ENCODE measurements around the gene MBD3L4.
"Not testable (repeated sequence)": the region's sequence is repeated elsewhere in the genome, so short reads cannot be mapped to it uniquely, and the experiment has no call there.

The MBD3L4 gene

DNA sequence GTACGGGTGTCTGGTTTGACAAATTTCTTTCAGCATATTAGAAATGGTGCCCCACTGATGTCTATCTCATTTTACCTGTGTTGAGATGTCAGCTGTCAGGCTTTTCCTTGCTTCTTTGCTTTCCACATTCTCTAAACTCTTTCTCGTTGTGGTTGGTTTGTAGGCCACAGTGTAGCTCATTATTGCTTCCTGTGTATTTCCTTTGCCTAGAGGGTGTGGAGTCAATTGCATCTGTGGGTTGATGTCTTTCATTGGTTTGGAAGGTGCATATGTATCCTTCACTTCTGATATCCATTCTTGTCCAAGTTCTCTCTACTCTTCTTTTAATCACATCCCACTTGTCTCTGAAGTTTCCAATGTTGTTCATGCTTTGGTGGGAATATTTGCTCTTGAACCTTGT lies 1.6 kb upstream of the MBD3L4 start:
- not testable (repeated sequence) for DNase-seq

DNA sequence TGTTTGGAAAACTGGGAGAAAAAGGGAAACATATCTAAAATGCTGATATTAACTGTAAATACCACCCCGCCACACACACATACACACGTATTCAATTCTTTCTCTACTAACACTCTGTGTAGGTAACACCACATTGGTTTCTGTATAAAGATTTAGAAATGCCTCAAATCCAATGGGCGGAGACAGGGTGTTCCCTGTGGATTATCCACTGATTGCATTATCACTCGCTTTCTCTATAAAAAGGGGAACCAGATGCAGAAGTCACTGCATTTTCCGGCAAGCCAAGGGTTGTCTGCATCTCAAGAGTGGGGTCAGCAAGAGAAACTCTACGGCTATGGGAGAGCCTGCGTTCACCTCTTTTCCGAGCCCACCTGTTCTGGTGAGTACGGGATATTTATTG lies 9.7 kb downstream of the MBD3L4 start, which contains the start of gene MBD3L5:
Gene MBD3L5, plus strand, starts transcription at position 301 of the 400 bp plus-strand sequence. Its CDS starts 34 bp downstream, at position 335.
- not testable (repeated sequence) for DNase-seq

DNA sequence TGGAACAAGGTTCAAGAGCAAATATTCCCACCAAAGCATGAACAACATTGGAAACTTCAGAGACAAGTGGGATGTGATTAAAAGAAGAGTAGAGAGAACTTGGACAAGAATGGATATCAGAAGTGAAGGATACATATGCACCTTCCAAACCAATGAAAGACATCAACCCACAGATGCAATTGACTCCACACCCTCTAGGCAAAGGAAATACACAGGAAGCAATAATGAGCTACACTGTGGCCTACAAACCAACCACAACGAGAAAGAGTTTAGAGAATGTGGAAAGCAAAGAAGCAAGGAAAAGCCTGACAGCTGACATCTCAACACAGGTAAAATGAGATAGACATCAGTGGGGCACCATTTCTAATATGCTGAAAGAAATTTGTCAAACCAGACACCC lies 11.2 kb downstream of the MBD3L4 start:
- DNase-seq = not testable (repeated sequence)

DNA sequence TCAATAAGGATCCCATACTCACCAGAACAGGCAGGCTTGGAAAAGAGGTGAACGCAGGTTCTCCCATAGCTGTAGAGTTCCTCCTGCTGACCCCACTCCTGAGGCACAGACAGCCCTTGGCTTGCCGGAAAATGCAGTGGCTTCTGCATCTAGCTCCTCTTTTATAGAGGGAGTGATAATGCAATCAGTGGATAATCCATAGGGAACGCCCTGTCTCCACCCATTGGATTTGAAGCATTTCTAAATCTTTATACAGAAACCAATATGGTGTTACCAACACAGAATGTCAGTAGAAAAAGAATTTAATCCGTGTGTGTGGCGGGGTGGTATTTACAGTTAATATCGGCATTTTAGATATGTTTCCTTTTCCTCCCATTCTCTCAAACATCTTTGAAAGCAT lies 18.6 kb downstream of the MBD3L4 start, which contains the start of gene MBD3L2B:
Gene MBD3L2B, minus strand, starts transcription at position 101 of the 400 bp plus-strand sequence. Its CDS starts 34 bp downstream, at position 67.
- DNase-seq = not testable (repeated sequence)

DNA sequence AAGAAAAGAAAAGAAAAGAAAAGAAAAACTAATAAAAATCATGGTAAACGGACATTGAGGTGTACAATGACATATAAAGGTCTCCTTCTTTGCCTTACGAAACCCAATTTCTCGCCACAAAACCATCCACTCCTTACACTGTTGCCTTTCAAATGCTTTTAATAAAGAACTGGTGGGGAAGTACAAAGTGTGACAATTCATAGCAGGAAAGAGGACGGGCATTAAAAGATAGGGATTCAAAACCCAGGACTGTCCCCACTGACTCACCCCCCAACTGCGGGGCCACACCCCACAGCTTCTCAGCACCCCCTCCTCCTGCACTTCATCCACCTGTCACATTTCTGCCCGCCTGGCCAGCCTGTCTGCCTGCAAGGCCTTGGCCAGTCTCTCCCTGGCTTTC lies 21.2 kb downstream of the MBD3L4 start:
- no peak for DNase-seq

DNA sequence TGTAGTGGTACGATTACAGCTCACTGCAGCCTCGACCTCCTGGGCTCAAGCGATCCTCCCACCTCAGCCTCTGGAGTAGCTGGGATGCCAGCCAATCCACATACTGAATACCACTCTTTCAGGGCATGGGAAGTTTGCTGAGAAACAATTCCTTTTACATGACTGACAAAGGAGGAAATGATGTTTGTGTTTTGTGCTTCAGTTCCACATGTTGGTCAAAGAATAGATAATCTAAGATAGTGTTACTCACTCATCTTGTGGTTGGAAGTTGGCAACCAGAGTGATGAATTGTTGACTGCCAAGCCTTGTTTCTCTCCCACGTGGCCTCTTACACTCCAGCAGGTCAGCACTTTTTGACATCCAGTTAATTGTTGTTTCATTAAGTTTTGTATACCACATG lies 26.3 kb downstream of the MBD3L4 start:
- DNase-seq = no peak

DNA sequence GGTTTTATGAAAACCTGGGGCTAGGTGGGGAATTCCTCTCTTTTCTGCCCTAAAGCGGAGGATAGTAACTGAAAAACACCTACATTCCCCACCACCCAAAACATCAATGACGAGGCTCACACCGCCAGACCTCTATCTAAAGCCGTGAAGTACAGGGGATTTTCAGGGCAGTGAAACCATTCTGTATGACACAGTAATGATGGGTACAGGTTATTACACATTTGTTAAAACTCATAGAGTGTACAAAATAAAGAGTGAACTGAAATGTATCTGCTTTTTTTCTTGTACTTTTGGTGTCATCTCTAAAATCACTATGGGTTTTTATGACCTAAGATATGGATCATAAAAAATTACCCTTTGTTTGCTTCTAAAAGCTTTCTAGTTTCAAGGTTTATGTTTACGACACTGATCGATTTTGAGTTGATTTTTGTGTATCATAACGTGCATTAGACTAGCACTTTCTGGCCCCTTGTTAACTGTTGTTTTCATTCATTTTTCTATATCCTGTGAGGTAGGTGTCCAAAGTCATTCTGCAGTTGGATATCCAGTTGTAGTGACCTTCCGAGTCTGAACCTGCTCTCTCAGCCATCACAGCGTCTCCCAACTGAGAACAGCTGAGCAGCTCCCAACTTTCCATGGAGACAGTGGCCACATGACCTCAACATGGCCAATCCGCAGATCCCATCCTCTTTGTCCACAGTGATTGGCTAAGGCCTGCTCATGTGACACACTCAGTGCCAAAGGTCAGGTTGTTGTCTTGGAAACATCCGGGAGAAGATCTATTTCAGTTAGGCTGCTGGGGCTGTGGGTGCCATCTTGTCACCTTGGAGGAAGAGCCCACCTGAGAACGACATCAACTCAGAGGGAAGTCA lies 29.0 kb downstream of the MBD3L4 start:
- DNase-seq = no peak

DNA sequence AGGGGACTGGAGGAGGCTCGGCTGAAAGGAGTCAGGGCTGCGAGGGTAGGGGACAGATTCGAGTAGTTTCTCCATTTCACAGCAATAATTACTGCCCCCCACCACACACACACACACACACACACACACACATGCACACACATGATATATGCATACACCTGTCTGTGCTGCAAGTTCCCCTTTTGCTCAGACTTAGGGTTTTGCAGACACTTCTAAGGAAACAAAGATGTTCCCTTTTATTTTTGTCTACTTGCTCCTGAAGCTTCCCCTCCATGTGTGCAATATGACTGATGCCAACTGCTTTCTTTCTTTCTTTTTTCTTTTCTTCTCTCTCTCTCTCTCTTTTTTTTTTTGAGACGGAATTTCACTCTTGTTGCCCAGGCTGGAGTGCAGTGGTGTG lies 32.1 kb downstream of the MBD3L4 start:
- no peak for DNase-seq

DNA sequence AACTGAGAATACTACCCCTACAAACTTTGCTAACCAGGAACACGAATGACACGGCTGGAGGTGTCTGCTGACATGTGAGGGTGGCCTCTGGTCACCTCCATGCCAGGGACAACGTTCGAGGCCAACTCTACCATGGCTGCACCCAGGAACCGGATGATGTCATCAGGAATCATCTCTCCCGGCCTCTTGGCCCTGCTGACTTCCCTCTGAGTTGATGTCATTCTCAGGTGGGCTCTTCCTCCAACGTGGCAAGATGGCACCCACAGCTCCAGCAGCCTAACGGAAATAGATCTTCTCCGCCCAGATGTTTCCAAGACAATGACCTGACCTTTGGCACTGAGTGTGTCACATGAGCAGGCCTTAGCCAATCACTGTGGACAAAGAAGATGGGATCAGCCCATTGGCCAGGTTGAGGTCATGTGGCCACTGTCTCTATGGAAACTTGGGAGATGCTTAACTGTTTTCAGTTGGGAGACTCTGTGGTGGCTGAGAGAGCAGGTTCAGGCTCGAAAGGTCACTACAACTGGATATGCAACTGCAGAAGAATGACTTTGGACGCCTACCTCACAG lies 33.8 kb downstream of the MBD3L4 start:
- DNase-seq = no peak

DNA sequence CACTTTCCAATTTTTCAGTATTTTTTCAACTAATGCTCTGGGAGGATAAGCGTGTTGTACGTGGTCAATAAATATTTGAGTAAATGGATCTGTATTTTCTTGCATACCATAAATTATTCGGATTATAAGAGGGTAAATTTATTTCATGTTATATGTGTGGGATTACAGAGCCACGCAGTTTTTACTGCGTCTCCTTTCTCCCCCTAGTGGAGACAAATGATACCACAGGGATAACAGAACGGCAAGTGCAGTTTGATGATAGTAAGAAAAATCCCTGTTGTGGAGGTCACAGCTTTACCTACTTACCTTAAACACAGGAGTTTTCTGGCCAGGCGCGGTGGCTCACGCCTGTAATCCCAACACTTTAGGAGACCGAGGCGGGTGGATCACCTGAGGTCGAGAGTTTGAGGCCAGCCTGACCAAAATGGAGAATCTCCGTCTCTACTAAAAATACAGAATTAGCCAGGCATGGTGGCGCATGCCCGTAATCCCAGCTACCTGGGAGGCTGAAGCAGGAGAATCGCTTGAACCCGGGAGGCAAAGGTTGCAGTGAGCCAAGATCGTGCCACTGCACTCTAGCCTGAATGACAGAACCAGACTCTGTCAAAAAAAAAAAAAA lies 35.6 kb downstream of the MBD3L4 start:
- no peak for DNase-seq

DNA sequence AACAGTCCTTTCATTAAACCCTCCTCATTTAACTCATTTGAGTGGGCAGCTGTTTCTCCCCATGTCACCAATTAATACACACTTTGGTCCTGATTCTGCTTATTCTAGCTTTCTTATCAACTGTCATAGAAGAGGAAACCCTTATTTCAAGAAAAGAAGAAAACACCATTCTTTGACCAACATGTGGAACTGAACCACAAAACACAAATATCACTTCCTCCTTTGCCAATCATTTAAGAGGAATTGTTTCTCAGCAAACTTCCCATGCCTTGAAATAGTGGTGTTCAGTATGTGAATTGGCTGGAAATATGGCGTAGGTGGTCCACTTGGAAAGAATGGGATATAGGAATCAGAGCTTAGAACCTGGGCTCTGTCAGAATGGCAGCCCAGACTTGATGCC lies 39.2 kb downstream of the MBD3L4 start:
- no peak for DNase-seq

DNA sequence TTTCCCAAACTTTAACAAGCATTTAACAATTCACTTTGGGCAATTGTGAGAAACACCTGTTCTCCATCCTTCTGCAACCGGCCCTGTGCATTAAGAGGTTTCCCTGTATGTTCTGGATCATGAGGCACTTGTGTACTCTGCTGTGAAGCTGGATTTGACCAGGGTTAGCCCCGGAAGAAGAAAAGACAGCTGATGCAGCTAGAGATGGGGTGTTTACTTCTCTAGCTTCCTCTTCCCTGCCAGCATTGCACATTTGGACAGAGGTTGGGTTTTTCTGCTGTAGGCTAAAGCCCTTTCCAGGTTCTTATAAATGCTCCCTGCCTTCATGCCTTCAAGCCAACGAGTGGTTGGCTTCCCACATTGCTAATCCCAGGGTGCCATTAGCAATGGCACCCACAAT lies 39.6 kb downstream of the MBD3L4 start:
- DNase-seq = no peak

DNA sequence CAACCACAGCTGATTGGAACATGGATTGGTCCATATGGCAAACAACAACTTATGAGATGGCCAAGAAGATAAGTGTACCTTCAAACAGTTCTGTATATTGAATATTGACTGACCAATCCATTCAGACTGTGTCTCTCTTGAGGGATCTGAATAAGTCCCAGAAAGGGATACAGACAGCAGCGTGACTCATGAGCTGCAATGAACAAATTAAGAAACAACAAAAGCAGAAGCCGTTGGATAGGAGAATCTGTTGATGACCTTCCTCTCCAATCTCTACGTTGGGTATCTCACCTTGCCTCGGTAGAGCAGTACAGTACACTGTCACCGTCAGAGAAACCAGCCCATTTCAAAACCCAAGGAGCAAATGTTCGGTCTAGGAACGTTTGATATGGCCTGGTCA lies 40.0 kb downstream of the MBD3L4 start:
- no peak for DNase-seq

DNA sequence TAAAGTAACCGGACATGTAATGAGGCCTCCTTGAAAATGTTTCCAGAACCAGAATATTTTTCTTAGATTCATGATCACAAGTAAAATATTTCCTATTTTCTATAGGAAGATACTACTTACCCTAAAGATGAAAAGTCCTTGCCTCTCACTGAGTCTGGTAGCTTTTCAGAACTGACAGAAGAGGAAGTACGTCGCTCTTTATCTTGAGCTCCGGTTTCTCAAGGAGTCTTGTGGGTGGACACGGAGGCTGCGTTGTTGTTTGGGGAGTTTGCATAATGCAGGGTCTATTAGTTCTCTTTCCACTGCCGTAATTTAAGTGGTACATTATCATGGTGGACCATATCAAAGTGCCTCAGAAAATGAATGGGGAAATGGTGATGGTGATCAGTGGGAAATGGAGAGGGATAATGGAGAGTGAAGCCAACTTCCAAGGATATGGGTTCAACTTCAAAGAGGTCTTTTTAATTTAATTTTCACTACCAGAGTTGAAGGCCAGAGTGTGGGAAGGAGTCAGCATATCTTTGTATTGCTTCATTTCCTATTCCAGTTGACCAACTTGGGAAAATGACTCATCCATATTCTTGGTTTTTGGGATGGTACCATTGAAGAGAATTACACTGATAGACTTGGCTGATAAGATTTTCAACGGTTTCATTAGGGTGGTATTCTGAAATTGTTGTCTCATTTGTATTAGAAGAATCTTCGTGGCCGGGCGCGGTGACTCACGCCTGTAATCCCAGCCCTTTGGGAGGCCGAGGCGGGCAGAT lies 42.1 kb downstream of the MBD3L4 start:
- no peak for DNase-seq

DNA sequence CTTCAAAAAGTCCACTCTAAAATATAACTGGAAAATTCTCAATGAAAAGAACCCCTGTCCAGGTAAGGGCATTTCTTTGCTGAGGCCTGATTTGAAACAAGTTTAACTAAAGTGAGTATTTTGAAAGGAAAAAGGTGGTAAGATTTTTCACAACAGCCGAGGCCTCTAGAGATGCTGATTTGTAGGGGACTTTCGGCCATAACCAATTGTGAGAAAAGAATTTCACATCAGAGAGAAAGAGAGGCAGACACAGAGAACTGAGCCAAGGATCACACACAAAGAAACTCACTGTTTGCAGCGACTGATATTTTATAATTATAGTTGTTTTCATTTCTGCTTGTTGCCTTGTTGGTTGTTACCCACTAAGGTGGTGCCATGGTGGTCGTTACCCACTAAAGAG lies 43.2 kb downstream of the MBD3L4 start:
- no peak for DNase-seq

DNA sequence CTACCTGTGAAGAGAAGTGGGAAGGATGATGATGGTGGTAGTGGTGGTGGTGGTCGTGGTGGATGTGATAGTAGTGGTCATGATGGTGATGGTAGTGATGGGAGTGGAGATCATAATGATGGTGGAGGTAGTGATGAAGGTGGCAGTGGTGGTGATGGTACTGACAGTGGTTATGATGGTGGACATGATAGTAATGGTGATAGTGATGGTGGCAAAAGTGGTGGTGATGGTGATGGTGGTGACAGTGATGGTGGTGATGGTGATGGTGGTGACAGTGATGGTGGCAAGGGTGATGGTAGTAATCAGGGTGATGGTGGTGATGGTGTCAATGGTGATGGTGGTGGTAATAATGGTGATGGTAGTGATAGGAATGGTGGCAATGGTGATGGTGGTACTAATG lies 44.9 kb downstream of the MBD3L4 start:
- no peak for DNase-seq

DNA sequence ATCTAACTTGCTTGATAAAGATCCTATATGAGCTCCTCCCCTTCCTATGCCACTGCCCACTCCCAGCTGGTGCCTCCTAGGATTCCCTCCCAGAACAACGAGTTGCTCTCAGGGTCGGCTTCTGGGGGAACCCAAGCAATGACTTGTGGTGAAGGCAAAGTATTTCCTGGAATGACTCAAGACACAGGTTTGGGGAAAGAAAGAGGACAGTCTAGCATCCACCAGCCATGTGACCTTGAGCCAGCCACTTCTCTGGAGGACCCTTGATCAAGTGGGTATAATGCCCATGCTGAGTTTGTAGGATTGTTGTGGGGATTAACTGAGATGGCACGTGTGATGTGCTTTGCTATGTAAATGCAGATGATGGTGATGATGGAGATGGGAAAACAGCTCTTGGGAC lies 51.7 kb downstream of the MBD3L4 start:
- DNase-seq = no peak

DNA sequence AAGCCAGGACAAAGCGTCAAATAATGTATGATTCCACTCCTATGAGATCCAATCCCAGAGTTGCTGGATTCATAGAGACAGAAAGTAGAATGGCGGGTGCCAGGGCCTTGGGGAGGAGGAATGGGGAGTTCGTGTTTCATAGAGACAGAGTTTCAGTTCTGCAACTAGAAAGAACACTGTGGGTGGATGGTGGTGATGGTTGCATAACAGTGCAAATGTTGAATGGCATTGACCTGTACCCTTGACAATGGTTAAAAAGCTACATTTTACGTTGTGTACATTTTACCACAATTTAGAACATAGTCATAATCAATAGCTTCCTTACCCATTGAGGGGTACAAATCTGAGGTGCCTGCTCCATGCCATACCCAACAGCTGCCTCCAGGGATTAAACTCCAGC lies 52.1 kb downstream of the MBD3L4 start:
- no peak for DNase-seq

Measured in activated CD4-positive, alpha-beta T cell treated with anti-CD3 and anti-CD28 coated beads for 1 hour (primary cell).